Measurements from ENCODE around the gene NUF2.

The NUF2 gene

GRCh38 chr1:163381487-163382184 lies 59.9 kb downstream of the NUF2 start:
- Histone ChIP-seq H3K4me3 (ENCODE audit: low read length) (no peak overlapping the region), H3K9ac (ENCODE audit: low read length) (no peak overlapping the region), H3K4me1 (ENCODE audit: control insufficient read depth, insufficient read depth, low read length) (no peaks in the 10 kb centered on the region), H3K27me3 (ENCODE audit: control insufficient read depth, insufficient read depth, low read length) (no peaks in the 10 kb centered on the region), H3K36me3 (ENCODE audit: control insufficient read depth, insufficient read depth, low read length) (no peaks in the 10 kb centered on the region), H3K9me3 (ENCODE audit: control insufficient read depth, low read length) (no peaks in the 10 kb centered on the region)

DNA sequence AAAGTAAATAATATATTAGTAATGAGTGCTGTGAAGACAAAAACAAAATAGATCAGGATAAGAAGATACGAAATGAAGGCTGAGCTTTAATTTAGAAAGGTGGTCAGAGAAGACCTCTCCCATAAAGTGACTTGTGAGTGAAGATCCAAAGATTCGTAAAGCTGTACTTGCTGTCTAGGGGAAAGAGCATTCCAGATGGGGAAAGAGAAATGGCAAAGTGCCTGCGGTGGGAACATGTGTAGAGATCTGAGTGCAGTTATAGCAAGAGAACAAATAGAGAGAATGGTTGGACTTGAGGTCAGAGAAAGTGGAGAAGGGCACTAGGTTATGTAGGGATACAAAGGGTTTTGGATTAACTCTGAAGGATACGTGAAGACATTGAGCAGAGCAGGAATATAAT lies 60.6 kb downstream of the NUF2 start:
- Histone ChIP-seq H3K36me3 (ENCODE audit: control insufficient read depth, insufficient read depth, low read length) (no peaks in the 10 kb centered on the region), H3K4me1 (ENCODE audit: control insufficient read depth, insufficient read depth, low read length) (no peaks in the 10 kb centered on the region), H3K9ac (ENCODE audit: low read length) (no peak overlapping the region), H3K27me3 (ENCODE audit: control insufficient read depth, insufficient read depth, low read length) (no peaks in the 10 kb centered on the region), H3K9me3 (ENCODE audit: control insufficient read depth, low read length) (no peaks in the 10 kb centered on the region), H3K4me3 (ENCODE audit: low read length) (no peak overlapping the region)

GRCh38 chr1:163387146-163387545 lies 65.4 kb downstream of the NUF2 start:
- no peak overlapping the region for H3K4me3 ChIP-seq (ENCODE audit: low read length)
- H3K27me3 ChIP-seq (ENCODE audit: control insufficient read depth, insufficient read depth, low read length): no peaks in the 10 kb centered on the region
- H3K9me3 ChIP-seq (ENCODE audit: control insufficient read depth, low read length): no peaks in the 10 kb centered on the region
- no peak overlapping the region for H3K9ac ChIP-seq (ENCODE audit: low read length)
- H3K4me1 ChIP-seq (ENCODE audit: control insufficient read depth, insufficient read depth, low read length): no peaks in the 10 kb centered on the region
- H3K36me3 ChIP-seq (ENCODE audit: control insufficient read depth, insufficient read depth, low read length): no peaks in the 10 kb centered on the region

- H3K9me3 ChIP-seq (ENCODE audit: control insufficient read depth, low read length): no peaks in the 10 kb centered on the region
- H3K27me3 ChIP-seq (ENCODE audit: control insufficient read depth, insufficient read depth, low read length): no peaks in the 10 kb centered on the region
- no peak overlapping the region for H3K9ac ChIP-seq (ENCODE audit: low read length)
- no peaks in the 10 kb centered on the region for H3K36me3 ChIP-seq (ENCODE audit: control insufficient read depth, insufficient read depth, low read length)
- no peak overlapping the region for H3K4me3 ChIP-seq (ENCODE audit: low read length)
- H3K4me1 ChIP-seq (ENCODE audit: control insufficient read depth, insufficient read depth, low read length): no peaks in the 10 kb centered on the region
Observed at GRCh38 chr1:163388970-163389369, 67.2 kb downstream of the NUF2 start.

DNA sequence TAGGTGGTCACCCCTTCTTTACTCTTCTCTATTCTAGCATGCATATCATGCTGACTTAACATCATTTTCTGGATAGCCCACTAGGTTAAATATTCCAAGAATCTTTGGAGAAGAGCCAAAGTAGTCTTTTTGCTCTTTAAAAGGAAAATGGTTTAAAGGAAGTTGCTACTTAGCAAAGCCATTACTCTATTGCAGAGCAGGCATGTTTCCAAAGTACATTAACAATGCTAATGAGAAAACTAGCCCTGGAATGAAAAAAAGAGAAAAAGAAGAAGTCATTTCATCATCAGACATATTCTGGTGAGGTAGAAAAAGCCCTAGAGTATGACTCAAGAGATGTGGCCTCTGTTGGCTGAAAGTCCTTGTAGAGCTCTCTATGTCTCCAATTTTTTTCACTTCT lies 74.0 kb downstream of the NUF2 start:
- Histone ChIP-seq H3K27me3 (ENCODE audit: control insufficient read depth, insufficient read depth, low read length) (no peaks in the 10 kb centered on the region), H3K36me3 (ENCODE audit: control insufficient read depth, insufficient read depth, low read length) (no peaks in the 10 kb centered on the region), H3K9me3 (ENCODE audit: control insufficient read depth, low read length) (no peaks in the 10 kb centered on the region), H3K9ac (ENCODE audit: low read length) (no peak overlapping the region), H3K4me3 (ENCODE audit: low read length) (no peak overlapping the region), H3K4me1 (ENCODE audit: control insufficient read depth, insufficient read depth, low read length) (no peaks in the 10 kb centered on the region)

DNA sequence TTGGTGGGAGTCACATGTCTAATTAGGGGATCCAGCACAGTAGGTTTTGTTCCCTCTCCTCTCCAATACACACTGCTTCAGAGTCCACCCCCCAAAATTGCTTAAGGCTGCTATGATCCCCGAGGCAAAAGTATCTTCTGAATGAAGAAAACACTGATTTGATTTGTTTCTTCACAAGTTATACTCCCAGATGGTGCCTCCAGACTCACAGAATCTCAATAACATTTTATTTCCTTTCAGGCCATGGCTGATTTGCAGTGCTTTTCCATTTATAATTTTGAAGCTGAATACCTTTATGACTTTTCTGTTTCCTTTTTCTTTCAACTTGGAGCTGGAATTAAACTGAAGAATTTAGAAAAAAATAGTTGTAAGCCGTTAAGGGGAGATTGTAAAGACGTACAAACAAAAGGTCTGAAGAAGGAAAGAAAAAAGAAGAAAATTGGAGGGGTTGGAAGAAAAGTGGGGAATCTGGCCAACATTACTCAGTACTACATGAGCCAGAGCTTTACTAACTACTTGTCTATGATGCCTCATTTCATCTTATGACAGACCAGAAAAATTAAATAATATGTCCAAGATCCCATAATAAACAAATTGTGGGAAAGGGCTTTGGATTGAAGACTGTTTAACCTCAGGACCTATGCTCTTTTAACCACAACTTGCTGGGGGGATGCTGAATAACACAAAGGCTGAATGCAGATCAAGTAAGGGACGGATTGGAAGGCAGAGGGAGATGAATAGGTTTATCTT lies 75.9 kb downstream of the NUF2 start:
- no peaks in the 10 kb centered on the region for H3K27me3 ChIP-seq (ENCODE audit: control insufficient read depth, insufficient read depth, low read length)
- H3K9me3 ChIP-seq (ENCODE audit: control insufficient read depth, low read length): no peaks in the 10 kb centered on the region
- H3K36me3 ChIP-seq (ENCODE audit: control insufficient read depth, insufficient read depth, low read length): no peaks in the 10 kb centered on the region
- no peak overlapping the region for H3K9ac ChIP-seq (ENCODE audit: low read length)
- no peaks in the 10 kb centered on the region for H3K4me1 ChIP-seq (ENCODE audit: control insufficient read depth, insufficient read depth, low read length)
- H3K4me3 ChIP-seq (ENCODE audit: low read length): no peak overlapping the region

DNA sequence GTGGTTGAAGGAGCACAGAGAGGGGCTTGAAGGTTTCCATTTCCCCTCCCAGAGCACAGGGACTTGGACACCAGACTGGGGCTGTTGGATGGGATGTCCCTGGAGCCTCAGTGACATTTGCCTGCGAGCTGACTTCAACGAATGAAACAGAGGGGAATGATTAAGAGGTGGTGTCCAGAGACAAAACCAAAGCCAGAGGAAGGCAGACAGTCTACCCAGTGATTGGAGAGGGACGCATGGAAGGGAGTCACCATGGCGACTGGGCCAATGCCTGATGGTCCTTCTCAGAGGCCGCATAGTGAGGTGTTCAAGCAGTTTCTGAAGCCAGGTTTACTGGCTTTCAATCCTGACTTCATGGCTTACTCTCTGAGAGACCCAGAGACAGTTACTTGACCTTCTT lies 77.2 kb downstream of the NUF2 start:
- H3K27me3 ChIP-seq (ENCODE audit: control insufficient read depth, insufficient read depth, low read length): no peaks in the 10 kb centered on the region
- no peak overlapping the region for H3K4me3 ChIP-seq (ENCODE audit: low read length)
- H3K4me1 ChIP-seq (ENCODE audit: control insufficient read depth, insufficient read depth, low read length): no peaks in the 10 kb centered on the region
- no peaks in the 10 kb centered on the region for H3K36me3 ChIP-seq (ENCODE audit: control insufficient read depth, insufficient read depth, low read length)
- no peaks in the 10 kb centered on the region for H3K9me3 ChIP-seq (ENCODE audit: control insufficient read depth, low read length)
- no peak overlapping the region for H3K9ac ChIP-seq (ENCODE audit: low read length)

GRCh38 chr1:163399976-163400601 lies 78.3 kb downstream of the NUF2 start:
- H3K4me3 ChIP-seq (ENCODE audit: low read length): no peak overlapping the region
- no peaks in the 10 kb centered on the region for H3K27me3 ChIP-seq (ENCODE audit: control insufficient read depth, insufficient read depth, low read length)
- H3K4me1 ChIP-seq (ENCODE audit: control insufficient read depth, insufficient read depth, low read length): no peaks in the 10 kb centered on the region
- no peak overlapping the region for H3K9ac ChIP-seq (ENCODE audit: low read length)
- no peaks in the 10 kb centered on the region for H3K9me3 ChIP-seq (ENCODE audit: control insufficient read depth, low read length)
- H3K36me3 ChIP-seq (ENCODE audit: control insufficient read depth, insufficient read depth, low read length): no peaks in the 10 kb centered on the region

DNA sequence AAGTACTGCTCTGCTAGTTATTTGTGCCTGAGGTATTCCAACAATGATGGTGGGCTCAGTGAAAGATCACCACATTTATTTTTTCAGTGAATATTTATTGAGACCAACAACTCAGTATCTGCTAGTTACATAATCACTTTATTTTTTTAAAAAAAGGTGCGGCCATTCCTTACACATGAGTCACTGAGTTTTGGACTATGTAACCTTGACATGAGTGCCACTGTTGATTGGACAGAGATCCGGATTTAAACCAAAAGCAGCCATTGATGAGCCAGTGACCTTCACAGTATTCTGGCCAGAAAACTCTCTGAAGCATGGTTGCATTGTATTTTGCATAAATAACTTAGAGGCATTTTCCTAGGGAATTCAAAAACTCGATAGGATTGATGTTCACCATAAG lies 79.5 kb downstream of the NUF2 start:
- Histone ChIP-seq H3K27me3 (ENCODE audit: control insufficient read depth, insufficient read depth, low read length) (no peaks in the 10 kb centered on the region), H3K9ac (ENCODE audit: low read length) (no peak overlapping the region), H3K36me3 (ENCODE audit: control insufficient read depth, insufficient read depth, low read length) (no peaks in the 10 kb centered on the region), H3K4me3 (ENCODE audit: low read length) (no peak overlapping the region), H3K9me3 (ENCODE audit: control insufficient read depth, low read length) (no peaks in the 10 kb centered on the region), H3K4me1 (ENCODE audit: control insufficient read depth, insufficient read depth, low read length) (no peaks in the 10 kb centered on the region)

All from mucosa of stomach (tissue), 1 donor.